HepG2 (cell line): Measurements from ENCODE around the gene TTF2. TPM values are rescaled to one million over a fixed set of nuclear protein-coding genes. Genes with fewer than 3 reads are reported as not detected.

Experiments used
- AKNA ChIP-seq: sonication (generic); formaldehyde crosslinking; IDR thresholded peaks from 2 replicates; pipeline ENCODE4 v1.4.0; 2020; ENCODE audit warnings: missing genetic modification reagents, borderline replicate concordance
- CHCHD3 ChIP-seq: sonication (generic); formaldehyde crosslinking; IDR thresholded peaks from 2 replicates; pipeline ENCODE4 v1.8.0; 2022; ENCODE audit warnings: mild to moderate bottlenecking, missing genetic modification reagents, moderate library complexity
- ELF3 ChIP-seq: IDR thresholded peaks from 2 replicates; pipeline ENCODE4 v1.6.1; 2016; ENCODE audit warnings: missing genetic modification reagents, missing compliant biosample characterization
- HOXA5 ChIP-seq: sonication (generic); formaldehyde crosslinking; IDR thresholded peaks from 2 replicates; pipeline ENCODE4 v1.4.0; 2020; ENCODE audit warnings: missing genetic modification reagents
- NR2C2 ChIP-seq: sonication (generic); formaldehyde crosslinking; IDR thresholded peaks from 2 replicates; pipeline ENCODE4 v1.4.0; 2020; ENCODE audit warnings: missing genetic modification reagents, mild to moderate bottlenecking, moderate library complexity, borderline replicate concordance
- POGK ChIP-seq: sonication (generic); formaldehyde crosslinking; conservative IDR thresholded peaks from 2 replicates; pipeline ENCODE4 v1.8.0; 2022; ENCODE audit warnings: mild to moderate bottlenecking, moderate library complexity, missing genetic modification reagents
- REST ChIP-seq, 2 experiments: IDR thresholded peaks; 2 replicates each; pipeline ENCODE4 v1.6.1; 2011 to 2012; ENCODE audit warnings: low read length in 2 of 2, borderline replicate concordance in 1 of 2, low read depth in 1 of 2, mild to moderate bottlenecking in 1 of 2, moderate library complexity in 1 of 2
- TGIF2 ChIP-seq: IDR thresholded peaks from 2 replicates; pipeline ENCODE4 v1.6.1; 2016; ENCODE audit warnings: control low read depth, missing compliant biosample characterization
- THAP8 ChIP-seq: sonication (generic); formaldehyde crosslinking; IDR thresholded peaks from 2 replicates; pipeline ENCODE4 v1.5.1; 2020; ENCODE audit warnings: missing genetic modification reagents, mild to moderate bottlenecking, borderline replicate concordance
- XRCC5 ChIP-seq: fragments of 200-400 bp; formaldehyde crosslinking; optimal IDR thresholded peaks from 2 replicates; pipeline ENCODE3; 2017; ENCODE audit warnings: mild to moderate bottlenecking, low read length
- ZBTB1 ChIP-seq: sonication (generic); formaldehyde crosslinking; IDR thresholded peaks from 2 replicates; pipeline ENCODE4 v1.4.0; 2020; ENCODE audit warnings: missing genetic modification reagents, borderline replicate concordance
- ZNF121 ChIP-seq: sonication (generic); formaldehyde crosslinking; IDR thresholded peaks from 2 replicates; pipeline ENCODE4 v1.5.0; 2020; ENCODE audit warnings: mild to moderate bottlenecking, missing genetic modification reagents
- ZNF660 ChIP-seq: sonication (generic); formaldehyde crosslinking; IDR thresholded peaks from 2 replicates; pipeline ENCODE4 v1.5.1; 2020; ENCODE audit warnings: mild to moderate bottlenecking, low read depth, missing genetic modification reagents, borderline replicate concordance
- ZNF720 ChIP-seq: sonication (generic); formaldehyde crosslinking; IDR thresholded peaks from 2 replicates; pipeline ENCODE4 v1.4.0; 2020; ENCODE audit warnings: missing genetic modification reagents
- polyA plus RNA-seq, 8 experiments: library from polyadenylated mRNA; depleted of rRNA in 3 of 8; stranded (reverse) in 7 of 8; unstranded in 1 of 8; fragments of >200 nt; fragmentation: Illumina TruSeq in 4 of 8; extraction: Trizol in 4 of 8; gene quantifications; 2 replicates each; pipeline versions ENCODE4 v1.2.1 to v1.2.3, GENCODE V29; 2011 to 2016; ENCODE audit warnings: low read depth in 4 of 8, missing spikeins in 1 of 8, mixed read lengths in 1 of 8; ENCODE audit not compliant: insufficient read depth in 1 of 8
- total RNA-seq, 5 experiments: library from RNA; depleted of rRNA; stranded (reverse); fragments of >200 nt; fragmentation: Illumina TruSeq; extraction: Trizol; gene quantifications; 2 replicates each; pipeline ENCODE4 v1.2.3, GENCODE V29; 2016; ENCODE audit warnings: low read depth in 1 of 5
- TF ChIP-seq, protein P1 (sequence below): sonication (generic); formaldehyde crosslinking; IDR thresholded peaks from 2 replicates; pipeline ENCODE4 v1.5.1; 2020; ENCODE audit warnings: mild to moderate bottlenecking, moderate library complexity, missing genetic modification reagents

The TTF2 gene
- total and polyA plus RNA-seq, 2 of the 13 experiments (the other 11 are each of a cell fraction or from before 2014, with no cell fraction given), result 12.8 to 48.9 TPM

- no peak for TF ChIP-seq REST (IDR thresholded peaks at IDR 0.05; ENCODE audit: borderline replicate concordance in 1 of 2, low read depth in 1 of 2, low read length in 2 of 2)
- TF ChIP-seq TGIF2, result peak; percentile 63; the same call in 1 of the 2 replicates
- peak; percentile 38; the same call in 1 of the 2 replicates for TF ChIP-seq THAP8 (CRISPR knock-in tag)
- TF ChIP-seq HOXA5 (CRISPR knock-in tag), result 0 out of 2 replicates have a peak, but pooled peaks have one; percentile 16
- TF ChIP-seq ZNF660 (CRISPR knock-in tag), result no peak
- no peak for TF ChIP-seq AKNA (CRISPR knock-in tag)
- no peak for TF ChIP-seq CHCHD3 (CRISPR knock-in tag)
- TF ChIP-seq ELF3, result no peak
- TF ChIP-seq NR2C2, result no peak
- TF ChIP-seq ZNF720, result no peak
- TF ChIP-seq ZBTB1 (CRISPR knock-in tag), result no peak
- TF ChIP-seq, protein P1, sequence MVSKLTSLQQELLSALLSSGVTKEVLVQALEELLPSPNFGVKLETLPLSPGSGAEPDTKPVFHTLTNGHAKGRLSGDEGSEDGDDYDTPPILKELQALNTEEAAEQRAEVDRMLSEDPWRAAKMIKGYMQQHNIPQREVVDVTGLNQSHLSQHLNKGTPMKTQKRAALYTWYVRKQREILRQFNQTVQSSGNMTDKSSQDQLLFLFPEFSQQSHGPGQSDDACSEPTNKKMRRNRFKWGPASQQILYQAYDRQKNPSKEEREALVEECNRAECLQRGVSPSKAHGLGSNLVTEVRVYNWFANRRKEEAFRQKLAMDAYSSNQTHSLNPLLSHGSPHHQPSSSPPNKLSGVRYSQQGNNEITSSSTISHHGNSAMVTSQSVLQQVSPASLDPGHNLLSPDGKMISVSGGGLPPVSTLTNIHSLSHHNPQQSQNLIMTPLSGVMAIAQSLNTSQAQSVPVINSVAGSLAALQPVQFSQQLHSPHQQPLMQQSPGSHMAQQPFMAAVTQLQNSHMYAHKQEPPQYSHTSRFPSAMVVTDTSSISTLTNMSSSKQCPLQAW (CRISPR knock-in tag), result 0 out of 2 replicates have a peak, but pooled peaks have one; percentile 27
- TF ChIP-seq XRCC5, result no peak
- TF ChIP-seq ZNF121 (CRISPR knock-in tag), result no peak
- no peak for TF ChIP-seq POGK (CRISPR knock-in tag)
Measured at GRCh38 chr1:117060441-117061317, 553 bp downstream of the TTF2 start (continued).
